ENCODE measurements around the gene ZNF831. TPM values are rescaled to one million over a fixed set of nuclear protein-coding genes. Genes with fewer than 3 reads are reported as not detected.

The ZNF831 gene
- total RNA-seq, 1 donor from 2014 or later: not detected

DNA sequence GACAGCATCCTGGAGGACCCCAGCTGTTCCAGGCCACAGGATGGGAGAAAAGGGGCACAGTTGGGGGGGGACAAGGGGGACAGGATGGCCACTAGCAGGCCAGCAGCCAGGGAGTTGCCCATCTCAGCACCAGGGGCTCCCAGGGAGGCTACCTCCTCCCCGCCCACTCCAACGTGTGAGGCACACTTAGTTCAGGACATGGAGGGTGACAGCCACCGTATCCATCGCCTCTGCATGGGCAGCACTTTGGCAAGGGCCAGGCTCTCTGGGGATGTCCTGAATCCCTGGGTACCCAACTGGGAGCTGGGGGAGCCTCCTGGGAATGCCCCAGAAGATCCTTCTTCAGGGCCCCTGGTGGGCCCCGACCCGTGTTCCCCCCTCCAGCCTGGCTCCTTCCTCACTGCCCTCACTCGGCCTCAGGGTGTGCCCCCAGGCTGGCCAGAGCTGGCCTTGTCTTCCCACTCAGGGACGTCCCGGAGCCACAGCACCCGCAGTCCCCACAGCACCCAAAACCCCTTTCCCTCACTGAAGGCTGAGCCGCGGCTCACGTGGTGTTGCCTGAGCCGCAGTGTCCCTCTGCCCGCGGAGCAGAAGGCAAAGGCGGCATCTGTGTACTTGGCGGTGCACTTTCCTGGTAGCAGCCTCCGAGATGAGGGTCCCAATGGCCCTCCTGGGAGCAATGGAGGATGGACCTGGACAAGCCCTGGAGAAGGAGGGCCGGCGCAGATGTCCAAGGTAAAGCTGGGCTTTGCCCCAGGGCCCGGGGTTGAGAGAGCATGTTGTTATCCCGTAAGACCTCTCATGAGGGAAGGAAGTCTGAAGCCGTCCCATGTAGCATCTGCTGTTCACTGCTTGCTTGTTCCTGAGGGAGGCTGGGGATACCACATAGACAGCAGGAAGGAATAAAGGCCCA lies 30.7 kb downstream of the ZNF831 start:
- no peak overlapping the region for H3K27ac Mint-ChIP-seq
- H3K4me3 Mint-ChIP-seq (ENCODE audit: low read depth): no peak overlapping the region
- H3K36me3 Mint-ChIP-seq (ENCODE audit: insufficient read depth): no peaks in the 10 kb centered on the region
- H3K27me3 Mint-ChIP-seq: peaks cover 12% of the 10 kb centered on the region
- H3K9me3 Mint-ChIP-seq (ENCODE audit: low read depth): no peaks in the 10 kb centered on the region
- peaks cover 4% of the 10 kb centered on the region for H3K4me1 Mint-ChIP-seq (ENCODE audit: low read depth)
- TF ChIP-seq, protein P1, sequence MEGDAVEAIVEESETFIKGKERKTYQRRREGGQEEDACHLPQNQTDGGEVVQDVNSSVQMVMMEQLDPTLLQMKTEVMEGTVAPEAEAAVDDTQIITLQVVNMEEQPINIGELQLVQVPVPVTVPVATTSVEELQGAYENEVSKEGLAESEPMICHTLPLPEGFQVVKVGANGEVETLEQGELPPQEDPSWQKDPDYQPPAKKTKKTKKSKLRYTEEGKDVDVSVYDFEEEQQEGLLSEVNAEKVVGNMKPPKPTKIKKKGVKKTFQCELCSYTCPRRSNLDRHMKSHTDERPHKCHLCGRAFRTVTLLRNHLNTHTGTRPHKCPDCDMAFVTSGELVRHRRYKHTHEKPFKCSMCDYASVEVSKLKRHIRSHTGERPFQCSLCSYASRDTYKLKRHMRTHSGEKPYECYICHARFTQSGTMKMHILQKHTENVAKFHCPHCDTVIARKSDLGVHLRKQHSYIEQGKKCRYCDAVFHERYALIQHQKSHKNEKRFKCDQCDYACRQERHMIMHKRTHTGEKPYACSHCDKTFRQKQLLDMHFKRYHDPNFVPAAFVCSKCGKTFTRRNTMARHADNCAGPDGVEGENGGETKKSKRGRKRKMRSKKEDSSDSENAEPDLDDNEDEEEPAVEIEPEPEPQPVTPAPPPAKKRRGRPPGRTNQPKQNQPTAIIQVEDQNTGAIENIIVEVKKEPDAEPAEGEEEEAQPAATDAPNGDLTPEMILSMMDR (IDR thresholded peaks at IDR 0.05; ENCODE audit: unreplicated experiment): no peak
- DNase-seq (ENCODE audit: low spot score, unreplicated experiment): no peak

DNA sequence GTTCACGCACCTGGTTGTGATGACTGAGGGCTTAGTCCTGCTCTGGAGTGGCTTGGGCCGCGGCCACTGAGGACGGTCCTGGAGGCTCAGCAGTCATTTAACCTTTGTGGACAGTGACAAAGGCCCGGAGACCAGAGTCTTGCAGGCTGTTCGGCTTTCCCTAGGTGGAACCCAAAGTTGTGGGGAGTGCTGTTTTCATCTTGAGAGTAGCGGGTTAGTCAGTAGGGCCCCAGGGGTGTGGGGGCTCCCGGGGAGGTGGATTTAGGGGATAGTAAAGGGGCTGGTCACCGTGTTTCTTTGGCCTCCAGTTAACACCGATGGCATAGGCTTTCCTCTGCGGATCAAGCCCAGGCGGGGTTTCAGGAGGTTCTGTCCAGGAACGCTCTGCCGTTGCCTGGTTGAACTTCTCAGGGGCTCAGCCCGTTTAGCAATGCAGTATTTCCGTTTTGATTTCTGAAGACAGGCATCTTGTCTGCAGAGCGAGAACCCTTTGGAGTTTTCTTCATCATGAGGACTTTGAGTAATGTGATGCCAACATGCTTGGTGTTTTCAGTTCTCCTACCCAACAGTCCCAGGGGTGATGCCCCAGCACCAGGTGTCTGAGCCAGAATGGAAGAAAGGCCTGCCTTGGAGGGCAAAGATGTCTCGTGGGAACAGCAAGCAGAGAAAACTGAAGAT lies 31.8 kb downstream of the ZNF831 start:
- DNase-seq (ENCODE audit: low spot score, unreplicated experiment): no peak
- Mint-ChIP-seq H3K27ac (no peak overlapping the region), H3K9me3 (ENCODE audit: low read depth) (peaks cover 8% of the 10 kb centered on the region), H3K36me3 (ENCODE audit: insufficient read depth) (no peaks in the 10 kb centered on the region), H3K4me3 (ENCODE audit: low read depth) (no peak overlapping the region), H3K4me1 (ENCODE audit: low read depth) (peaks cover 4% of the 10 kb centered on the region), H3K27me3 (peaks cover 18% of the 10 kb centered on the region)
- TF ChIP-seq, protein P1 (IDR thresholded peaks at IDR 0.05; ENCODE audit: unreplicated experiment): no peak

DNA sequence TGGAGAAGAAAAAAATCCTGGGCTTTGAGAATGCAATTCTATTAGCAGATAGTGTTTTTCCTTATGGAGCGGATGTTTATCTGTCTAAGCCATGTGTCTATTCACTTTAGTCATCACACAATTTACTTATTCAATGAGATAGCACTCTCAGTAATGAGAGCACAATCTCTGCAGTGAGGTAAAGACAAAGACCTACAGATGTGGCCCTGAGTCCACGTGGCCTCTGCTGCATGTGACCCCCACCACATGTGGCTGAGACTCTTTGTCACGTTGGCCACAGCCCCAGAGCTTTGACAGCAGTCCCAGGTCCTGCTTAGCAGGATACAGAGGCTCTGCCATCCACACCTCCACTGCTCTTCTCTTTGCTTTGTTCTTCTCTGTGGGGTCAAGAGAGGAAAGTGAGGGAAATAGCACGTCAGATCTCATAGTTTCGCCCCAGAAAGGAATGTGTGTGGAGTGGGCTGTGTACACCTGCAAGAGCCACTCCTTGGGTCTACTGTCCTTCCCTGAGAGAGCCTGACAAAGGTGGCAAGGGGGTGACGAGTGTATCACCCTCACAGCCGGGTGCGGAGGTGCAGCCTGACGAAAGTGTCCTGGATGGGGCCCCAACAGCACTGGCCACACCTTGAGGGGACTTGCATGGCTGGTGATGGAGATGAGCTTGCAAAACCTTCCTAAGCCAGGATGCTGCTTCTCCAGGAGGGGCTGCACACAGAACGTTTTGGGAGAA lies 40.7 kb downstream of the ZNF831 start:
- peaks cover 52% of the 10 kb centered on the region for H3K27me3 Mint-ChIP-seq
- TF ChIP-seq, protein P1 (IDR thresholded peaks at IDR 0.05; ENCODE audit: unreplicated experiment): no peak

GRCh38 chr20:59205044-59205443 lies 41.4 kb downstream of the ZNF831 start:
- no peaks in the 10 kb centered on the region for H3K36me3 Mint-ChIP-seq (ENCODE audit: insufficient read depth)
- H3K4me3 Mint-ChIP-seq (ENCODE audit: low read depth): no peak overlapping the region
- peaks cover 1% of the 10 kb centered on the region for H3K9me3 Mint-ChIP-seq (ENCODE audit: low read depth)
- no peak overlapping the region for H3K27ac Mint-ChIP-seq
- no peaks in the 10 kb centered on the region for H3K4me1 Mint-ChIP-seq (ENCODE audit: low read depth)
- no peak for DNase-seq (ENCODE audit: low spot score, unreplicated experiment)
- H3K27me3 Mint-ChIP-seq: peaks cover 53% of the 10 kb centered on the region
- TF ChIP-seq, protein P1 (IDR thresholded peaks at IDR 0.05; ENCODE audit: unreplicated experiment): no peak

More for the DNA sequence above, 40.7 kb downstream of the ZNF831 start:
- no peaks in the 10 kb centered on the region for H3K4me1 Mint-ChIP-seq (ENCODE audit: low read depth)
- H3K27ac Mint-ChIP-seq: no peak overlapping the region
- DNase-seq (ENCODE audit: low spot score, unreplicated experiment): no peak
- H3K9me3 Mint-ChIP-seq (ENCODE audit: low read depth): peaks cover 8% of the 10 kb centered on the region
- H3K36me3 Mint-ChIP-seq (ENCODE audit: insufficient read depth): no peaks in the 10 kb centered on the region
- H3K4me3 Mint-ChIP-seq (ENCODE audit: low read depth): no peak overlapping the region

GRCh38 chr20:59207235-59207634 lies 43.6 kb downstream of the ZNF831 start:
- no peak for DNase-seq (ENCODE audit: low spot score, unreplicated experiment)
- no peaks in the 10 kb centered on the region for H3K9me3 Mint-ChIP-seq (ENCODE audit: low read depth)
- H3K27me3 Mint-ChIP-seq: peaks cover 51% of the 10 kb centered on the region
- H3K4me1 Mint-ChIP-seq (ENCODE audit: low read depth): no peaks in the 10 kb centered on the region
- H3K36me3 Mint-ChIP-seq (ENCODE audit: insufficient read depth): no peaks in the 10 kb centered on the region
- no peak overlapping the region for H3K4me3 Mint-ChIP-seq (ENCODE audit: low read depth)
- TF ChIP-seq, protein P1 (IDR thresholded peaks at IDR 0.05; ENCODE audit: unreplicated experiment): no peak
- no peak overlapping the region for H3K27ac Mint-ChIP-seq

Data from progenitor cell of endocrine pancreas (in vitro differentiated cells).